ENCODE data around the gene PCDHA8. TPM values are rescaled to one million over a fixed set of nuclear protein-coding genes. Genes with fewer than 3 reads are reported as not detected.
A peak's percentile ranks its signal among the peaks of the same experiment; 100 is the strongest.

Gene PCDHA8
- total and polyA plus RNA-seq, 4 donors, result 0.14 to 0.37 (median 0.23) TPM; not detected in 1

GRCh38 chr5:140862441-140863295 is 21.7 kb downstream of the PCDHA8 start:
- WGBS, 2 donors, result 43 to 49% methylated on average over 76 of the region's 76 CpGs
- Histone ChIP-seq H3K4me1 (ENCODE audit: control insufficient read depth in 5 of 5, insufficient read depth in 5 of 5, low read length in 5 of 5) (no peaks in the 10 kb centered on the region), H3K9ac (ENCODE audit: insufficient read depth in 1 of 2, low read length in 2 of 2) (no peak overlapping the region), H3K27me3 (ENCODE audit: control insufficient read depth in 3 of 3, insufficient read depth in 3 of 3, low read length in 2 of 3) (peaks cover 0 to 3% (median 0%) of the 10 kb centered on the region in 3 donors), H3K4me3 (no peak overlapping the region), H3K9me3 (ENCODE audit: control insufficient read depth in 4 of 4, insufficient read depth in 3 of 4, low read length in 3 of 4) (peaks cover 0 to 18% (median 2%) of the 10 kb centered on the region in 4 donors), H3K27ac (ENCODE audit: low read depth in 1 of 2, low read length in 1 of 2) (no peak overlapping the region), H3K36me3 (ENCODE audit: control insufficient read depth in 4 of 4, insufficient read depth in 4 of 4, low read length in 4 of 4) (no peaks in the 10 kb centered on the region)
- TF ChIP-seq, protein P1, sequence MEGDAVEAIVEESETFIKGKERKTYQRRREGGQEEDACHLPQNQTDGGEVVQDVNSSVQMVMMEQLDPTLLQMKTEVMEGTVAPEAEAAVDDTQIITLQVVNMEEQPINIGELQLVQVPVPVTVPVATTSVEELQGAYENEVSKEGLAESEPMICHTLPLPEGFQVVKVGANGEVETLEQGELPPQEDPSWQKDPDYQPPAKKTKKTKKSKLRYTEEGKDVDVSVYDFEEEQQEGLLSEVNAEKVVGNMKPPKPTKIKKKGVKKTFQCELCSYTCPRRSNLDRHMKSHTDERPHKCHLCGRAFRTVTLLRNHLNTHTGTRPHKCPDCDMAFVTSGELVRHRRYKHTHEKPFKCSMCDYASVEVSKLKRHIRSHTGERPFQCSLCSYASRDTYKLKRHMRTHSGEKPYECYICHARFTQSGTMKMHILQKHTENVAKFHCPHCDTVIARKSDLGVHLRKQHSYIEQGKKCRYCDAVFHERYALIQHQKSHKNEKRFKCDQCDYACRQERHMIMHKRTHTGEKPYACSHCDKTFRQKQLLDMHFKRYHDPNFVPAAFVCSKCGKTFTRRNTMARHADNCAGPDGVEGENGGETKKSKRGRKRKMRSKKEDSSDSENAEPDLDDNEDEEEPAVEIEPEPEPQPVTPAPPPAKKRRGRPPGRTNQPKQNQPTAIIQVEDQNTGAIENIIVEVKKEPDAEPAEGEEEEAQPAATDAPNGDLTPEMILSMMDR (IDR thresholded peaks at IDR 0.05; ENCODE audit: control extremely low read depth, extremely low read depth), result no peak
- ATAC-seq (ENCODE audit: insufficient read depth, low FRiP score) (no peak), DNase-seq (no peak)

GRCh38 chr5:140868721-140869554 is 28.0 kb downstream of the PCDHA8 start, which contains the start of gene PCDHA11:
PCDHA11 (plus strand) TSS chr5:140868957; CDS start chr5:140869104, 147 bp downstream.
- Histone ChIP-seq H3K9ac (ENCODE audit: insufficient read depth in 1 of 2, low read length in 2 of 2) (no peak within 1 kb of the TSS), H3K9me3 (ENCODE audit: control insufficient read depth in 4 of 4, insufficient read depth in 3 of 4, low read length in 3 of 4) (peaks cover 0 to 26% (median 3%) of the 10 kb centered on the region in 4 donors), H3K4me3 (no peak within 1 kb of the TSS), H3K27me3 (ENCODE audit: control insufficient read depth in 3 of 3, insufficient read depth in 3 of 3, low read length in 2 of 3) (peaks cover 0 to 6% (median 0%) of the 10 kb centered on the region in 3 donors), H3K36me3 (ENCODE audit: control insufficient read depth in 4 of 4, insufficient read depth in 4 of 4, low read length in 4 of 4) (no peaks in the 10 kb centered on the region), H3K27ac (ENCODE audit: low read depth in 1 of 2, low read length in 1 of 2) (no peak within 1 kb of the TSS), H3K4me1 (ENCODE audit: control insufficient read depth in 5 of 5, insufficient read depth in 5 of 5, low read length in 5 of 5) (peaks cover 0 to 1% (median 0%) of the 10 kb centered on the region in 5 donors)
- ATAC-seq (ENCODE audit: insufficient read depth, low FRiP score) (no peak), DNase-seq (peak in 2 of 3 donors; percentile 23 to 29)
- WGBS, 2 donors, result 15% methylated on average over 41 of the region's 41 CpGs
- TF ChIP-seq, protein P1 (IDR thresholded peaks at IDR 0.05; ENCODE audit: control extremely low read depth, extremely low read depth), result no peak

- ATAC-seq (ENCODE audit: insufficient read depth, low FRiP score) (no peak), DNase-seq (no peak)
- 55 to 62% methylated on average over 5 of the region's 5 CpGs for WGBS, 2 donors
- no peak overlapping the region for H3K4me3 ChIP-seq
- H3K27me3 ChIP-seq (ENCODE audit: control insufficient read depth in 3 of 3, insufficient read depth in 3 of 3, low read length in 2 of 3), result peaks cover 0 to 6% (median 0%) of the 10 kb centered on the region in 3 donors
- H3K27ac ChIP-seq (ENCODE audit: low read depth in 1 of 2, low read length in 1 of 2), result no peak overlapping the region
- H3K9ac ChIP-seq (ENCODE audit: insufficient read depth in 1 of 2, low read length in 2 of 2), result no peak overlapping the region
- H3K9me3 ChIP-seq (ENCODE audit: control insufficient read depth in 4 of 4, insufficient read depth in 3 of 4, low read length in 3 of 4), result peaks cover 0 to 26% (median 3%) of the 10 kb centered on the region in 4 donors
- TF ChIP-seq, protein P1 (IDR thresholded peaks at IDR 0.05; ENCODE audit: control extremely low read depth, extremely low read depth), result no peak
- no peaks in the 10 kb centered on the region for H3K36me3 ChIP-seq (ENCODE audit: control insufficient read depth in 4 of 4, insufficient read depth in 4 of 4, low read length in 4 of 4)
- peaks cover 0 to 1% (median 0%) of the 10 kb centered on the region in 5 donors for H3K4me1 ChIP-seq (ENCODE audit: control insufficient read depth in 5 of 5, insufficient read depth in 5 of 5, low read length in 5 of 5)
These were observed 28.5 kb downstream of the PCDHA8 start for GRCh38 chr5:140869555-140869886.

Data from lung (tissue), 12 donors.